Liver (tissue), 9 donors: ENCODE data around the gene ELOA. TPM values are rescaled to one million over a fixed set of nuclear protein-coding genes. Genes with fewer than 3 reads are reported as not detected.
A peak's percentile ranks its signal among the peaks of the same experiment; 100 is the strongest.

Experiments
- DNase-seq: peaks from one replicate; pipeline ENCODE4 v3.0.0-alpha.2; 2017; ENCODE audit warnings: low spot score
- H3K27ac ChIP-seq, 2 donors: one replicate each; pipeline ENCODE4 v1.7.0; 2013; ENCODE audit warnings: inconsistent platforms in 2 of 2, low read length in 2 of 2, control low read depth in 1 of 2, low read depth in 1 of 2, mild to moderate bottlenecking in 1 of 2
- H3K27me3 ChIP-seq, 4 donors: one replicate each; pipeline versions ENCODE4 v1.6.1 to v1.7.0; 2013; ENCODE audit warnings: low read length in 3 of 4, inconsistent platforms in 1 of 4, mild to moderate bottlenecking in 1 of 4, moderate library complexity in 1 of 4; ENCODE audit not compliant: control insufficient read depth in 4 of 4, insufficient read depth in 4 of 4
- H3K36me3 ChIP-seq, 4 donors: one replicate each; pipeline versions ENCODE4 v1.6.1 to v1.7.0; 2013; ENCODE audit warnings: low read length in 3 of 4, mild to moderate bottlenecking in 3 of 4, low read depth in 1 of 4, moderate library complexity in 1 of 4; ENCODE audit not compliant: control insufficient read depth in 4 of 4, insufficient read depth in 3 of 4
- H3K4me1 ChIP-seq, 4 donors: one replicate each; pipeline versions ENCODE4 v1.6.1 to v1.7.0; 2013; ENCODE audit warnings: low read length in 3 of 4, mild to moderate bottlenecking in 3 of 4, moderate library complexity in 1 of 4; ENCODE audit not compliant: control insufficient read depth in 4 of 4, insufficient read depth in 4 of 4
- H3K4me3 ChIP-seq, 3 donors: one replicate each; pipeline versions ENCODE4 v1.6.1 to v1.7.0; 2013; ENCODE audit warnings: low read length in 3 of 3, control low read depth in 1 of 3, low read depth in 1 of 3, mild to moderate bottlenecking in 1 of 3
- H3K9ac ChIP-seq, 2 donors: one replicate each; pipeline ENCODE4 v1.7.0; 2013; ENCODE audit warnings: low read length in 2 of 2, mild to moderate bottlenecking in 2 of 2, moderate library complexity in 2 of 2, control low read depth in 1 of 2, low read depth in 1 of 2
- H3K9me3 ChIP-seq, 4 donors: one replicate each; pipeline versions ENCODE4 v1.6.1 to v1.7.0; 2013; ENCODE audit warnings: low read length in 3 of 4; ENCODE audit not compliant: control insufficient read depth in 4 of 4
- ATF3 ChIP-seq: IDR thresholded peaks from 2 replicates; pipeline ENCODE4 v1.6.1; 2016; ENCODE audit warnings: antibody characterized with exemption
- CTCF ChIP-seq: fragments of 150-350 bp; IDR thresholded peaks from 2 replicates; pipeline ENCODE4 v1.5.1; 2017; ENCODE audit warnings: improper control_type of control experiment, low read depth, low read length; ENCODE audit not compliant: missing input control
- EGR1 ChIP-seq, 2 donors: IDR thresholded peaks; 2 replicates each; pipeline ENCODE4 v1.6.1; 2016 to 2018; ENCODE audit warnings: antibody characterized with exemption in 2 of 2, low read depth in 2 of 2
- FOXA1 ChIP-seq: IDR thresholded peaks from 2 replicates; pipeline ENCODE4 v1.6.1; 2016; ENCODE audit warnings: antibody characterized with exemption
- FOXA2 ChIP-seq: IDR thresholded peaks from 2 replicates; pipeline ENCODE4 v1.6.1; 2016; ENCODE audit warnings: antibody characterized with exemption
- GABPA ChIP-seq, 2 donors: IDR thresholded peaks in 1 of 2; conservative IDR thresholded peaks in 1 of 2; 2 replicates each; pipeline ENCODE4 v1.6.1; 2016; ENCODE audit warnings: antibody characterized with exemption in 2 of 2, mild to moderate bottlenecking in 1 of 2, moderate library complexity in 1 of 2
- HNF4A ChIP-seq, 2 donors: conservative IDR thresholded peaks; 2 replicates each; pipeline ENCODE4 v1.6.1; 2016; ENCODE audit warnings: antibody characterized with exemption in 2 of 2, mild to moderate bottlenecking in 2 of 2
- HNF4G ChIP-seq: IDR thresholded peaks from 2 replicates; pipeline ENCODE4 v1.6.1; 2016; ENCODE audit warnings: antibody characterized with exemption
- JUND ChIP-seq, 2 donors: IDR thresholded peaks; 2 replicates each; pipeline ENCODE4 v1.6.1; 2016; ENCODE audit warnings: antibody characterized with exemption in 2 of 2
- MAX ChIP-seq: IDR thresholded peaks from 2 replicates; pipeline ENCODE4 v1.6.1; 2016; ENCODE audit warnings: antibody characterized with exemption
- RAD21 ChIP-seq, 2 donors: IDR thresholded peaks; 2 replicates each; pipeline ENCODE4 v1.6.1; 2016; ENCODE audit warnings: antibody characterized with exemption in 2 of 2, mild to moderate bottlenecking in 2 of 2
- REST ChIP-seq: IDR thresholded peaks from 2 replicates; pipeline ENCODE4 v1.6.1; 2016; ENCODE audit warnings: antibody characterized with exemption, mild to moderate bottlenecking
- RXRA ChIP-seq, 2 donors: IDR thresholded peaks; 2 replicates each; pipeline ENCODE4 v1.6.1; 2017 to 2018; ENCODE audit warnings: antibody characterized with exemption in 2 of 2, mild to moderate bottlenecking in 1 of 2
- SP1 ChIP-seq: IDR thresholded peaks from 2 replicates; pipeline ENCODE4 v1.6.1; 2018; ENCODE audit warnings: antibody characterized with exemption, mild to moderate bottlenecking
- TAF1 ChIP-seq: conservative IDR thresholded peaks from 2 replicates; pipeline ENCODE4 v1.6.1; 2016; ENCODE audit warnings: antibody characterized with exemption, mild to moderate bottlenecking
- YY1 ChIP-seq: IDR thresholded peaks from 2 replicates; pipeline ENCODE4 v1.6.1; 2016; ENCODE audit warnings: antibody characterized with exemption, mild to moderate bottlenecking
- ZBTB33 ChIP-seq: IDR thresholded peaks from 2 replicates; pipeline ENCODE4 v1.6.1; 2016; ENCODE audit warnings: antibody characterized with exemption
- WGBS: extraction: QIAGEN DNeasy Blood & Tissue Kit; methylation state at CpG from one replicate; pipeline ENCODE4 v1.1.7; 2013; 5-methylcytosine and 5-hydroxymethylcytosine counted together
- polyA plus RNA-seq, 2 donors: library from polyadenylated mRNA; stranded (reverse) in 1 of 2; unstranded in 1 of 2; fragments of 200-250 nt in 1 of 2; fragments of >200 nt in 1 of 2; fragmentation: Nextera tagmentation in 1 of 2; extraction: Ambion mirVana in 1 of 2; gene quantifications; one replicate each; pipeline versions ENCODE4 v1.2.1 to v1.2.3, GENCODE V29; 2013 to 2015
- total RNA-seq, 2 donors: library from RNA; depleted of rRNA; stranded (reverse); fragments of >200 nt; gene quantifications; one replicate each; pipeline ENCODE4 v1.2.3, GENCODE V29; 2014
- donor health status: healthy.
- donor health status: healthy.
- donor health status: healthy.
- donor health status: healthy.
- donor health status: healthy.

ELOA gene
- total and polyA plus RNA-seq, 4 donors = 11.1 to 34.9 (median 24.3) TPM

- Histone ChIP-seq H3K9me3 (no peaks in the 10 kb centered on the region), H3K27ac (peak within 1 kb of the TSS; percentile 85 to 96), H3K36me3 (peaks cover 0 to 3% (median 1%) of the 10 kb centered on the region in 4 donors), H3K9ac (peak within 1 kb of the TSS; percentile 71 to 92), H3K27me3 (no peaks in the 10 kb centered on the region), H3K4me3 (peak within 1 kb of the TSS; percentile 85 to 93 (median 86)), H3K4me1 (peaks cover 6 to 42% (median 33%) of the 10 kb centered on the region in 4 donors)
- WGBS = under 1% methylated on average over 91 of the region's 91 CpGs
- TF ChIP-seq REST = peak; percentile 59
- peak in 1 of 2 donors; percentile 8 for TF ChIP-seq RXRA (IDR thresholded peaks at IDR 0.05)
- TF ChIP-seq TAF1 = peak; percentile 20
- TF ChIP-seq FOXA1 = no peak
- peak; percentile 51 for TF ChIP-seq MAX
- TF ChIP-seq ATF3 = no peak
- peak in 1 of 2 donors; percentile 78 for TF ChIP-seq GABPA (IDR thresholded peaks at IDR 0.05 in 1 of 2, conservative IDR thresholded peaks at IDR 0.05 in 1 of 2)
- peak; percentile 12 for TF ChIP-seq FOXA2
- TF ChIP-seq CTCF = no peak
- TF ChIP-seq RAD21 (IDR thresholded peaks at IDR 0.05) = no peak
- TF ChIP-seq JUND (IDR thresholded peaks at IDR 0.05) = no peak
- TF ChIP-seq ZBTB33 = no peak
- no peak for TF ChIP-seq HNF4G
- no peak for TF ChIP-seq YY1
- peak; percentile 18 to 19 for TF ChIP-seq HNF4A (conservative IDR thresholded peaks at IDR 0.05)
- no peak for TF ChIP-seq EGR1 (IDR thresholded peaks at IDR 0.05; ENCODE audit: low read depth in 2 of 2)
- no peak for TF ChIP-seq SP1
- peak; percentile 89 for DNase-seq
Observed at GRCh38 chr1:23777979-23778814, 34.9 kb downstream of the ELOA start, which contains the start of gene PITHD1. TSS of gene PITHD1 (plus strand) at chr1:23778418. CDS start at chr1:23778516, 98 bp downstream.
